PC-9 (cell line): ENCODE data around the gene GPRASP3.

Experiments used
- CTCF ChIP-seq: fragments of 200-600 bp; sonication (generic); conservative IDR thresholded peaks from 2 replicates; pipeline ENCODE4 v1.6.1; 2017; ENCODE audit warnings: mixed run types, antibody characterized with exemption, mild to moderate bottlenecking, moderate library complexity
- EZH2 ChIP-seq: fragments of 200-600 bp; sonication (generic); IDR thresholded peaks from 2 replicates; pipeline ENCODE4 v1.8.0; 2017; ENCODE audit warnings: antibody characterized with exemption, low read depth

GRCh38 chrX:102765809-102766208, 45.3 kb downstream of the GPRASP3 start:
- TF ChIP-seq CTCF, result no peak
- TF ChIP-seq EZH2, result no peak
